H1 (cell line): ENCODE measurements around the gene C2orf92. TPM values are rescaled to one million over a fixed set of nuclear protein-coding genes. Genes with fewer than 3 reads are reported as not detected.

Experiments
- CTCF ChIA-PET: fragments of 300-600 bp; sonication (Branson Sonifier 250); formaldehyde crosslinking; loops from one replicate; lab custom pipeline; 2021; ENCODE audit not compliant: partially characterized antibody; lab: Charles Lee
- POLR2A ChIA-PET: fragments of 300-600 bp; sonication (Branson Sonifier 250); formaldehyde crosslinking; loops from one replicate; lab custom pipeline; 2021; ENCODE audit warnings: inconsistent platforms; ENCODE audit not compliant: partially characterized antibody; lab: Charles Lee
- DNase-seq, 2 experiments: peaks; one replicate each; pipeline versions ENCODE4 v3.0.0 to v3.0.0-alpha.2; 2010 to 2022; ENCODE audit warnings: low spot score in 2 of 2, low read depth in 1 of 2, mixed read lengths in 1 of 2
- FAIRE-seq: peaks from 2 replicates; lab custom pipeline; 2011; peaks lifted over from hg19 to GRCh38; lab: Jason Lieb, UNC
- H2AFZ ChIP-seq: 2 replicates; pipeline ENCODE4 v1.8.1; 2012; ENCODE audit warnings: low read length, inconsistent platforms
- H2AK5ac ChIP-seq: 2 replicates; pipeline ENCODE4 v1.6.1; 2013; ENCODE audit warnings: low read depth, low read length
- H2BK120ac ChIP-seq: replicated peaks from 2 replicates; pipeline ENCODE3; 2013; ENCODE audit warnings: low read depth, low read length, inconsistent platforms
- H2BK12ac ChIP-seq: 2 replicates; pipeline ENCODE4 v1.6.1; 2013; ENCODE audit warnings: low read depth, low read length
- H2BK15ac ChIP-seq: 2 replicates; pipeline ENCODE4 v1.6.1; 2013; ENCODE audit warnings: low read length
- H2BK20ac ChIP-seq: 2 replicates; pipeline ENCODE4 v1.6.1; 2013; ENCODE audit warnings: low read length
- H2BK5ac ChIP-seq: 2 replicates; pipeline ENCODE4 v1.6.1; 2013; ENCODE audit warnings: low read depth, low read length
- H3K14ac ChIP-seq: 2 replicates; pipeline ENCODE4 v1.6.1; 2013; ENCODE audit warnings: inconsistent platforms; ENCODE audit not compliant: insufficient read length
- H3K18ac ChIP-seq: 2 replicates; pipeline ENCODE4 v1.6.1; 2013; ENCODE audit warnings: low read length; ENCODE audit errors: extremely low read depth
- H3K23ac ChIP-seq: 2 replicates; pipeline ENCODE4 v1.6.1; 2013; ENCODE audit warnings: inconsistent platforms; ENCODE audit not compliant: insufficient read length
- H3K23me2 ChIP-seq: 2 replicates; pipeline ENCODE4 v1.6.1; 2013; ENCODE audit warnings: low read depth, low read length
- H3K27ac ChIP-seq: 2 replicates; pipeline ENCODE4 v1.6.1; 2011; ENCODE audit warnings: low read depth, low read length, inconsistent platforms
- H3K27me3 ChIP-seq, 4 experiments: replicated peaks in 1 of 4; 1 replicate in 1 of 4; 2 replicates in 3 of 4; pipeline versions ENCODE4 v1.6.1 to v1.8.1; 2011 to 2013; ENCODE audit warnings: low read length in 3 of 4, mild to moderate bottlenecking in 3 of 4, inconsistent platforms in 2 of 4, mixed read lengths in 2 of 4, moderate library complexity in 1 of 4; ENCODE audit not compliant: control insufficient read depth in 3 of 4, insufficient read depth in 3 of 4; ENCODE audit errors: extremely low read depth in 1 of 4
- H3K36me3 ChIP-seq, 4 experiments: 2 replicates each; pipeline versions ENCODE4 v1.6.1 to v1.8.1; 2011 to 2013; ENCODE audit warnings: mild to moderate bottlenecking in 4 of 4, low read length in 3 of 4, moderate library complexity in 2 of 4, control low read depth in 1 of 4, inconsistent platforms in 1 of 4; ENCODE audit not compliant: insufficient read depth in 4 of 4, control insufficient read depth in 2 of 4
- H3K4ac ChIP-seq: replicated peaks from 2 replicates; pipeline ENCODE3; 2013; ENCODE audit warnings: low read length, low read depth, mixed read lengths, inconsistent platforms; ENCODE audit not compliant: insufficient read length
- H3K4me1 ChIP-seq, 4 experiments: replicated peaks in 1 of 4; 1 replicate in 1 of 4; 2 replicates in 3 of 4; pipeline versions ENCODE4 v1.6.1 to v1.8.1; 2011 to 2013; ENCODE audit warnings: low read length in 3 of 4, inconsistent platforms in 2 of 4, mixed read lengths in 1 of 4; ENCODE audit not compliant: insufficient read depth in 4 of 4, control insufficient read depth in 3 of 4
- H3K4me2 ChIP-seq, 2 experiments: 2 replicates each; pipeline versions ENCODE4 v1.6.1 to v1.8.1; 2011 to 2013; ENCODE audit warnings: low read depth in 2 of 2, low read length in 2 of 2, control low read depth in 1 of 2, inconsistent platforms in 1 of 2, mild to moderate bottlenecking in 1 of 2; ENCODE audit not compliant: insufficient read depth in 1 of 2
- H3K4me3 ChIP-seq, 4 experiments: fragments of 200-600, 300-600 bp in 1 of 4; sonication (generic), shearing (Covaris generic), sonication (Bioruptor Twin) in 1 of 4; 2 replicates each; pipeline versions ENCODE4 v1.5.1 to v1.8.1; 2011 to 2016; ENCODE audit warnings: low read length in 4 of 4, low read depth in 3 of 4, control low read depth in 2 of 4, inconsistent platforms in 2 of 4, mild to moderate bottlenecking in 2 of 4, mixed read lengths in 1 of 4, moderate library complexity in 1 of 4; ENCODE audit not compliant: insufficient read depth in 2 of 4; ENCODE audit errors: extremely low read depth in 1 of 4
- H3K56ac ChIP-seq: replicated peaks from 2 replicates; pipeline ENCODE3; 2013; ENCODE audit warnings: low read depth, mild to moderate bottlenecking, mixed read lengths, low read length, inconsistent platforms; ENCODE audit not compliant: insufficient read length
- H3K79me1 ChIP-seq: 2 replicates; pipeline ENCODE4 v1.6.1; 2013; ENCODE audit warnings: low read depth, low read length, control low read depth
- H3K79me2 ChIP-seq, 2 experiments: 2 replicates each; pipeline versions ENCODE4 v1.6.1 to v1.8.1; 2012 to 2013; ENCODE audit warnings: low read length in 2 of 2, mild to moderate bottlenecking in 2 of 2, inconsistent platforms in 1 of 2; ENCODE audit not compliant: insufficient read depth in 2 of 2, control insufficient read depth in 1 of 2
- H3K9ac ChIP-seq, 4 experiments: replicated peaks in 1 of 4; 1 replicate in 1 of 4; 2 replicates in 3 of 4; pipeline versions ENCODE4 v1.6.1 to v1.8.1; 2011 to 2013; ENCODE audit warnings: low read depth in 3 of 4, low read length in 3 of 4, control low read depth in 2 of 4, mild to moderate bottlenecking in 2 of 4, moderate library complexity in 2 of 4, inconsistent platforms in 1 of 4; ENCODE audit errors: extremely low read depth in 1 of 4
- H3K9me3 ChIP-seq, 2 experiments: 2 replicates each; pipeline versions ENCODE4 v1.6.1 to v1.8.1; 2012 to 2013; ENCODE audit warnings: mild to moderate bottlenecking in 2 of 2, moderate library complexity in 2 of 2, control low read depth in 1 of 2, inconsistent platforms in 1 of 2, low read depth in 1 of 2, low read length in 1 of 2, mixed read lengths in 1 of 2; ENCODE audit not compliant: insufficient read depth in 2 of 2
- H4K20me1 ChIP-seq, 2 experiments: replicated peaks in 1 of 2; 2 replicates each; pipeline versions ENCODE3 to v1.8.1; 2011 to 2013; ENCODE audit warnings: inconsistent platforms in 2 of 2, low read length in 2 of 2, mild to moderate bottlenecking in 1 of 2; ENCODE audit not compliant: insufficient read depth in 2 of 2, control insufficient read depth in 1 of 2
- H4K5ac ChIP-seq: 2 replicates; pipeline ENCODE4 v1.6.1; 2013; ENCODE audit warnings: low read length, low read depth, mixed read lengths, inconsistent platforms; ENCODE audit not compliant: insufficient read length
- H4K8ac ChIP-seq: 2 replicates; pipeline ENCODE4 v1.8.0; 2013; ENCODE audit warnings: mild to moderate bottlenecking, moderate library complexity, low read length, inconsistent platforms; ENCODE audit not compliant: insufficient read depth; ENCODE audit errors: extremely low read depth
- H4K91ac ChIP-seq: replicated peaks from 2 replicates; pipeline ENCODE3; 2013; ENCODE audit warnings: low read length, mixed read lengths, inconsistent platforms; ENCODE audit not compliant: insufficient read length
- ATF3 ChIP-seq: IDR thresholded peaks from 2 replicates; pipeline ENCODE4 v1.6.1; 2011; ENCODE audit warnings: low read depth, mild to moderate bottlenecking, low read length; ENCODE audit not compliant: insufficient read depth
- CREB1 ChIP-seq: IDR thresholded peaks from 2 replicates; pipeline ENCODE4 v1.6.1; 2012; ENCODE audit warnings: inconsistent platforms
- EP300 ChIP-seq, 2 experiments: IDR thresholded peaks; 1 replicate in 1 of 2; 2 replicates in 1 of 2; pipeline ENCODE4 v1.6.1; 2011 to 2012; ENCODE audit warnings: low read depth in 2 of 2, low read length in 2 of 2, mild to moderate bottlenecking in 2 of 2, borderline replicate concordance in 1 of 2, inconsistent platforms in 1 of 2, moderate library complexity in 1 of 2
- JUND ChIP-seq: IDR thresholded peaks from 2 replicates; pipeline ENCODE4 v1.6.1; 2011; ENCODE audit warnings: mild to moderate bottlenecking, improper control_type of control experiment, low read length
- MAFK ChIP-seq: IDR thresholded peaks from 2 replicates; pipeline ENCODE4 v1.6.1; 2012; ENCODE audit warnings: low read depth, mild to moderate bottlenecking, improper control_type of control experiment, low read length
- RXRA ChIP-seq: IDR thresholded peaks from 2 replicates; pipeline ENCODE4 v1.6.1; 2011; ENCODE audit warnings: low read depth, mild to moderate bottlenecking, low read length, moderate library complexity; ENCODE audit not compliant: insufficient read depth
- SRF ChIP-seq: IDR thresholded peaks from 2 replicates; pipeline ENCODE4 v1.6.1; 2011; ENCODE audit warnings: mild to moderate bottlenecking, low read depth, low read length, moderate library complexity
- SUZ12 ChIP-seq: fragments of 200-600 bp; sonication (generic); IDR thresholded peaks from 2 replicates; pipeline ENCODE4 v1.6.1; 2012; ENCODE audit warnings: mild to moderate bottlenecking, inconsistent platforms, low read length, moderate library complexity, mixed read lengths
- TBP ChIP-seq: IDR thresholded peaks from 2 replicates; pipeline ENCODE4 v1.6.1; 2011; ENCODE audit warnings: low read depth, low read length, improper control_type of control experiment
- USF2 ChIP-seq: IDR thresholded peaks from 2 replicates; pipeline ENCODE4 v1.6.1; 2011; ENCODE audit warnings: low read length, improper control_type of control experiment
- ZNF274 ChIP-seq: IDR thresholded peaks from 2 replicates; pipeline ENCODE4 v1.7.0; 2012; ENCODE audit warnings: low read length, borderline replicate concordance; ENCODE audit errors: extremely low read depth
- WGBS, 2 experiments: shearing (Covaris generic) in 1 of 2; methylation state at CpG; one replicate each; pipeline versions ENCODE4 v1.1.6 to v1.1.7; 2013 to 2015; ENCODE audit warnings: low lambda C conversion rate in 2 of 2, mixed read lengths in 2 of 2, inconsistent platforms in 1 of 2, low coverage in 1 of 2, missing lambda C conversion rate in 1 of 2; ENCODE audit not compliant: insufficient replicate concordance in 2 of 2, insufficient coverage in 1 of 2, insufficient read length in 1 of 2; ENCODE audit errors: extremely low coverage in 1 of 2, missing lambda C conversion rate in 1 of 2; 5-methylcytosine and 5-hydroxymethylcytosine counted together
- polyA plus RNA-seq, 7 experiments: library from polyadenylated mRNA; depleted of rRNA in 3 of 7; stranded (reverse) in 5 of 7; unstranded in 2 of 7; fragments of >200 nt in 5 of 7; fragments of 200-250 nt in 2 of 7; gene quantifications; 1 replicate in 5 of 7; 2 replicates in 1 of 7; 4 replicates in 1 of 7; pipeline versions ENCODE4 v1.2.1 to v1.2.3, GENCODE V29; 2011 to 2013; ENCODE audit warnings: missing spikeins in 2 of 7, mixed read lengths in 2 of 7
- total RNA-seq: library from RNA; stranded (reverse); fragmentation: NEBNext Ultra II Directional; extraction: Animal tissue kit (Norgen Biotek cat#: 25700); gene quantifications from 2 replicates; pipeline ENCODE4 v1.2.1, GENCODE V29; 2021
- TF ChIP-seq, protein P1 (sequence below): IDR thresholded peaks from 2 replicates; pipeline ENCODE4 v1.6.1; 2012; ENCODE audit warnings: inconsistent platforms

C2orf92 gene
- total and polyA plus RNA-seq, 2 of the 8 experiments (the other 6 are each of a cell fraction or from before 2014, with no cell fraction given): 2.3 to 3.7 TPM

GRCh38 chr2:97747716-97748115 is 78.2 kb downstream of the C2orf92 start:
- no peak overlapping the region for H2BK120ac ChIP-seq
- FAIRE-seq (no peak), DNase-seq (no peak)
- no peak overlapping the region for H3K9ac ChIP-seq
- WGBS, 2 experiments: 89% methylated on average over 4 of the region's 4 CpGs; no CpG with 5 or more reads in 1 of the 2 experiments
- H2AK5ac ChIP-seq: no peak overlapping the region
- no peak overlapping the region for H3K14ac ChIP-seq
- H3K4ac ChIP-seq: no peak overlapping the region
- H2AFZ ChIP-seq: no peak overlapping the region
- H4K20me1 ChIP-seq: no peaks in the 10 kb centered on the region
- peaks cover 0 to 10% (median 3%) of the 10 kb centered on the region in 4 experiments; a peak in 4 of 7 replicates for H3K4me1 ChIP-seq
- H2BK15ac ChIP-seq: no peak overlapping the region
- no peak overlapping the region for H3K27ac ChIP-seq
- no peaks in the 10 kb centered on the region for H3K23me2 ChIP-seq
- no peaks in the 10 kb centered on the region for H3K36me3 ChIP-seq
- no peak overlapping the region for H2BK12ac ChIP-seq
- H3K23ac ChIP-seq: no peak overlapping the region
- H3K27me3 ChIP-seq: no peaks in the 10 kb centered on the region
- no peak overlapping the region for H2BK20ac ChIP-seq
- no peak overlapping the region for H2BK5ac ChIP-seq
- no peak overlapping the region for H3K4me2 ChIP-seq
- H3K56ac ChIP-seq: no peak overlapping the region
- CTCF ChIA-PET: interaction anchor here (0.6 to 10.1 kb wide), 12 partner anchors 8 to 48 kb away, joined by 3 to 149 read pairs (median 4); partner anchors contain the start of gene ZAP70
- H3K18ac ChIP-seq: no peak overlapping the region
- H4K91ac ChIP-seq: no peak overlapping the region
- POLR2A ChIA-PET: interaction anchor here (0.6 kb wide), 1 partner anchor 211 kb away, joined by 4 read pairs; no protein-coding TSS in a partner anchor
- H4K8ac ChIP-seq: no peak overlapping the region
- no peak overlapping the region for H3K4me3 ChIP-seq
- H3K79me1 ChIP-seq: no peaks in the 10 kb centered on the region
- H3K9me3 ChIP-seq: no peaks in the 10 kb centered on the region
- H4K5ac ChIP-seq: no peak overlapping the region
- no peaks in the 10 kb centered on the region for H3K79me2 ChIP-seq
- TF ChIP-seq SRF (no peak), RXRA (no peak), TBP (no peak), ATF3 (no peak), USF2 (no peak), ZNF274 (no peak), SUZ12 (no peak), EP300 (IDR thresholded peaks at IDR 0.05; ENCODE audit: borderline replicate concordance in 1 of 2, low read depth in 2 of 2, low read length in 2 of 2) (no peak), JUND (no peak), CREB1 (no peak), MAFK (no peak)
- TF ChIP-seq, protein P1, sequence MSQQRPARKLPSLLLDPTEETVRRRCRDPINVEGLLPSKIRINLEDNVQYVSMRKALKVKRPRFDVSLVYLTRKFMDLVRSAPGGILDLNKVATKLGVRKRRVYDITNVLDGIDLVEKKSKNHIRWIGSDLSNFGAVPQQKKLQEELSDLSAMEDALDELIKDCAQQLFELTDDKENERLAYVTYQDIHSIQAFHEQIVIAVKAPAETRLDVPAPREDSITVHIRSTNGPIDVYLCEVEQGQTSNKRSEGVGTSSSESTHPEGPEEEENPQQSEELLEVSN: no peak
